GM18526 (cell line): ENCODE measurements around the gene SNN.

Source experiments
- POLR2A ChIP-seq: IDR thresholded peaks from 3 replicates; pipeline ENCODE4 v1.6.1; 2011; ENCODE audit not compliant: insufficient read length; ENCODE audit errors: extremely low read depth

Gene SNN

DNA sequence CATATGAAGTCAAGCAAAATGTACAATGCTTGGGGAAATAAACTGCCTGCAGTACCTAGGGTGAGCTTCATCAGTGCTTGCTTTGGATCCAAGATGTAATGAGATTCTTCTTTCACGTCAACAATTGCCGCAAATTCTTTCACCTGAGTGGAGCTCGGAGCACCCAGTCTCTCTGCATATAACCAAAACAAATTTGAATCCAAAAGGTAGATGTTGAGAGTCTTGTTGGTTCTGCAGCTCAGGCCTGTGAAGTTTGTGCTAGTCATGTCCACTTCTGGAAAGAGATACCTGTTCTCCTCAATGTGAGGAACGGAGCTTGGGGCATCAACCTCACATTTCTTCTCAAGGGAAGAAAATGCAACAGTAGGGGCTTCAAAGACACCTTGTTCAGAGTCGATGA is 23.0 kb downstream of the SNN start:
- TF ChIP-seq POLR2A, result no peak

- no peak for TF ChIP-seq POLR2A
Measured at GRCh38 chr16:11691771-11692170, 23.5 kb downstream of the SNN start.

GRCh38 chr16:11692171-11692570 is 23.9 kb downstream of the SNN start:
- no peak for TF ChIP-seq POLR2A

DNA sequence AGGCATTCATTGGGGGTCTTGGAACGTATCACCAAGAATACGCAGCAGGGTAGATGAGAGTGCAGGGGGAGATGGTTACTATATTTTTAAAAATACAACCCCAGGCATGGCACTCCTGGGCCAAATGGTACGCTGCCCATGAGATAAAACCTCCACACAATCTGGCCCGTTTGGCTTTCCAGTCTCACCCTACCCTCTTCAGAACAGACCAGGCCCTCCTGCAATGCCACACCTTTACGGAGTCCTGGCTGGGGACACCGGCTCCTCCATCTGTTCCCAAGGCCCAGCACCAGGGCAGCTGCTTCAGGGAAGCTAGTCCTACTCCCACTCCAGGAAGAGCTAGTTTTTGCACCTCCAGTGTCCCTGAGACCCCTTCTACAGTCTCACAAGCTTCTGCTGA is 24.4 kb downstream of the SNN start:
- no peak for TF ChIP-seq POLR2A

DNA sequence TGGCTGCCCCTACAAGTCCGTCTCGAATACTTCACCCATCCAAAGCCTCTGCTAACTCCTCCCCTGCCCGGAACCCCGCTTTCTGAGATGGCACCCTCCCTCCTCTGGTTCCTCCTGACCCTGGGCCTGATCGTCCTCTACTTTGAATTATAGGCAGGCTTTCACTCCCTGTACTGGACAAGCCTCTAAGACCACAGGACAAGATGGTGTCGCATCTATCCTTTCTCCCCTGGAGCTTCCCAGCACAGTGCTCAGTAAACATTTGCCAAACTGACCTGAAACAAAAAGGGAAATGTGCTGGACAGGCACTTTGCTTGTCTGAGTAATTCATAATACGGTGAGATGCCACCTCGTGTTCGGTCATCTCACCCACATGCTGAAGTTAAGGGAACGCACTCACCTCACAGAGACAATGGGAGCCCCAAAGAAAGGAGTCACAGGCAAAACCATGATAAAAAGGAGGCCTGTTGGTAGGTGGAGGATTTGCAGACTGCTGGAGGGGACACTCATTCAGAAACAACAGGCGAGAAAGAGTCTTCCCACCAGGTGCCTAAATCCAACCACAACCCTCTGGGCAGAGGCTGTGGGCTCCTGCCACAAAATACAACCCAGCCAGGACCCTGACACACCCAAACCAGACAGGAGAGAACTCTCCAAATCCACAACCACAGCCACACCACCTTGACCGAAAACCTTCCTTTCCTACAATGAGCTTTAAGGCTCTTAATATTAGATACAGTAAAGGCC is 28.2 kb downstream of the SNN start:
- no peak for TF ChIP-seq POLR2A

GRCh38 chr16:11697319-11697718 is 29.1 kb downstream of the SNN start:
- no peak for TF ChIP-seq POLR2A

DNA sequence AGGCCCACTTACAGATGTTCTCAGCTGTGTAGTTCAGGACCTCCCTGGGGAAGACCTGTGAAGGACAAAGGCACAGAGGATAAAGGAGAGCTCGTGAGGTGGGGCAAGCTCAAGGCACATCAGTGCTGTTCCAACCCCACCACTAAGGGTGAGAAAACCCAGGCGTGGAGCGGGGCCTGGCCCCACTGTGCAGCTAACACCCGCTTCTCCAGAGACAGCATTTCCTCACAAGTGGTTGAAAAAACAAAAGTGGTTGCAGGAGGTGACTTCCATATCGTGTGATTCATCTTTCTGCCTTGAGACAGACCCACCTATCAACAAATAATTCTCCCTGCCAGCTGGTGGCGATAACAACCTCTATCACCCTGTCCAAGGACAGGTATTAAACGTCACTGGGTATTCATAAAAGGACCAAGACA is 30.0 kb downstream of the SNN start:
- no peak for TF ChIP-seq POLR2A

DNA sequence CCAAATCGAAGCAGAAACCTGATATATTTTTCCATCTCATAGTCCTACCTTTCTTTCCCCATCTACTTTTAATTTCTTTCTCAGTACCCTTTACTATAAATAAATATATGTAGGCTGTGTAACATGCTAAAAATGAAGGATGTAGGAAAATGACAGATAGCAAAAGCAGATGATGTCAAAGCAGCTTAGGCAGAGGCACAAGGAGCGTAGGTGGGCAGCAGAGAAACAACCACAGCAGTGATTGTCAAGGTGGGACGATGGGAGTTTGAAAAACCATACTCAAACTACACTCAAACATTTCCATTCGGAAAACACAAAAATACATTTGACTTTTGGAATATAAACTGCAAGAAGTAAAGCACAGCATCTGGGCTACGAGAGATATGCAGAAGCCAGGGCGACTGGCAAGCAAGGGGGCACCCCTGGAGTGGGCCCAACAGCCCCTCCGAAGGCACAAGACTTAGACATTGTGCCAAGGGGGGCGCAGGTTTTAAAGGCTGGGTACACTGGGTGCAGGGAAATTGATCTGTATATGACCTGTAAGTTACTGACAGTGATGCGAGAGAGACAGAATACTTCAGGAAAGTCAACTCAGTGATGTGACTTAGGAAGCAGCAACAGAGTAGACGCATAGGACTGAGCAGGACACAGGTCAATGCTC is 31.1 kb downstream of the SNN start:
- TF ChIP-seq POLR2A, result no peak

DNA sequence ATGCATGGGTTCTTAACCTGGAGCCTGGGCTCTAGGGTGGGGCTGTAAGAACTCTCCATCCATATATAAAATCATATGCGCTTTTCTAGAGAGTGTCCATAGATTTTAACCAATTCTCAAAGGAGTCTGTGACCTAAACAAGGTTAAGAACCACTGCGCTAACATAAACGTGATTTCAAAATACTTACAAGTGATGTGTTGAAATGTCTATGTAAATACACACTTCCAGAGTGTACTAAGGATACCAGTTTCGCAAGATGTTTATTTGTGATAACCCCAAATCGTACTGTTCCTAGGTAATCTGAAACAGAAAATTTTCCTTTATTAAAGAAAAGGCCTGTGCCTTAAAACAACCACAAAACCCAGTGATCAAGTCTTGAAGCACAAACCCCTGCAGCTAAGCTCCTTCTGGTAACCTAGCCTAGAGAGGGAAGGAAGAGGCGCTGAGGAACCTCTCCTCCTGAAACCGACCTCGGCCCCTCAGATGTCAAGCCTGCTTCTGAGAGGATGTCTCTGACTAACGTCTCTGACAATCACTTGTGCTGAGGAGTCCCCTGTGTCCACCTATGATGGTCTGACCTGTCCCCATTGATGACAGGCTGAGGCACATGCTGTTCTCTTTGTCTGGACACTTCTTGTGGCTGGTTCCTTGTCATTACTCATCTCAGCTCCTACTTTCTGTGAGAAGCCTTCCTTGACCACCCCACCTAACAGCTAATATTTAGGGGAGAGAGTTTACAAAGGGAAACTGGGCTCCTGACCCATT is 32.2 kb downstream of the SNN start:
- no peak for TF ChIP-seq POLR2A

GRCh38 chr16:11705311-11706025 is 37.2 kb downstream of the SNN start:
- no peak for TF ChIP-seq POLR2A

- TF ChIP-seq POLR2A, result peak; percentile 21
Measured at GRCh38 chr16:11706180-11706742, 38.0 kb downstream of the SNN start.

- no peak for TF ChIP-seq POLR2A
Measured at GRCh38 chr16:11707679-11708197, 39.5 kb downstream of the SNN start.

GRCh38 chr16:11708421-11708820 is 40.2 kb downstream of the SNN start:
- TF ChIP-seq POLR2A, result no peak

DNA sequence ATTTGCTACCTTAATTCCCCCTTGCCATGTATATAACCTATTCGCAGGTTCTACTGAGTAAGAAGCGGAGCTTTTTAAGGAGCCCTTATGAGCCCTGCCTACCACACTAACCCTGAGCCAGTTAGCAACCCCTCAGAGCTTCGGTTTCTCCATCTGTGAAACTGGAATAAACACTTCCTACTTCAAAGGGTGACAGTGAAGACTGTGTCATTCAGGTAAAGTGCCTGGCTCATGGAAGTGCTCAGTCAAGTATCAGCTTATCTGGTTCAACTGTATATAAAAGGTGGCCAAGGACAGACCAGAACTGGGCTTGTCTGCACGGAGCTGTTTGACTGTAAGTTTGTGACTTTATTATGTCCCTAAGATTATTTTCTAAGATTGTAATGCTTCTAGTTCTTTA is 43.4 kb downstream of the SNN start:
- no peak for TF ChIP-seq POLR2A

- TF ChIP-seq POLR2A, result no peak
Measured at GRCh38 chr16:11712122-11712521, 43.9 kb downstream of the SNN start.
